Measurements from ENCODE around the gene ICAM2.
"Not testable (repeated sequence)": the region's sequence is repeated elsewhere in the genome, so short reads cannot be mapped to it uniquely, and the experiment has no call there.

ICAM2 gene

DNA sequence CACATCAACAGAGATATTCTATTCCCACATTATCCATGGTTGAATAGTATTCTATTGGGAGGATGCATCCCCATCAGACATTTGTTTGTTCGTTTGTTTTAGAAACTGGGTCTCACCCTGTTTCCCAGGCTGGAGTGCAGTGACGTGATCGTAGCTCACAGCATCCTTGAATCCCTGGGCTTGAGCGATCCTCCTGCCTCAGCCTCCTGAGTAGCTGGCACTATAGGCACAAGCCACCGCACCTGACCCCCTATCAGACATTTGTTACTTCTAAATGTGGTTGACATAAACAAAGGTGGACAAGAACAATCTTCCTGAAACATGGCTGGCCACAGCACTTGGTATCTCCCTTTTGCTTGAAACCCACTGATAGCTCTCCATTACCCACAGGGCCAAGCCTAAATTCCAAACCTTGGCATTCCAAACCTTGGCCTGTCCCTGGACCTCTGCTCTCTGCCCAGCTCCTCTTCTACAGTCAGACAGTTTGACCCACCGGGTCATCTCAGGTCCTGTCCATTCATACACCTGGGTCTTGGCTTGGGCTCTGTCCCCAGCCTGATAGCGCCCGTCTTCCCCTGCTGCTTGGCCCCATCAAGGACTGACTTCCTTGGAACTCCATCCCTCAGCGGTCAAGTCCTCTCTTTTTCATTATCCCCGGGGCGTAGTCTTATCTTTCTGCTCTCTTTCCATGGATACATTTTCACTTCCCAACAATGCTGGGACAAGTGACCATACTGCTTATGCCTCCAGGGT lies 23.8 kb downstream of the ICAM2 start:
- no peak for DNase-seq

DNA sequence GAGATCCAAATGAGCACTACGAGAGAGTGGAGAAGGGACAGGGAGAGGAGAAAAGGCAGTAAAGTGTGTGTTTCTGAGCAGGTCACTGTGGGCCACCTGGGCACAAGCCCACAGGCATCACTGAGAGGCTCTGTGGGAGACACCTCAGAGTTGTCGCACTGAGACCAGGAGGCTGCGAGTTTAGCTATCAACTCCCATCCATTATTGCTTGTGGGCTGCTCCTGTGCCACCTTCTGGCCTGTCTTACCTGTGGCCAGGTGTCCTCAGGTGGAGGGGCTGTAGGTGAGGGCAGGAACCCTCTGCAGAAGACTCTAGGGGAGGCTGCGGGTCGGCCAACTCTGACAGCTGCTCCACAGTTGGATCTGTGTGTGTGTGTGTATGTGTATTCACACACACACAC lies 24.8 kb downstream of the ICAM2 start:
- DNase-seq = no peak

DNA sequence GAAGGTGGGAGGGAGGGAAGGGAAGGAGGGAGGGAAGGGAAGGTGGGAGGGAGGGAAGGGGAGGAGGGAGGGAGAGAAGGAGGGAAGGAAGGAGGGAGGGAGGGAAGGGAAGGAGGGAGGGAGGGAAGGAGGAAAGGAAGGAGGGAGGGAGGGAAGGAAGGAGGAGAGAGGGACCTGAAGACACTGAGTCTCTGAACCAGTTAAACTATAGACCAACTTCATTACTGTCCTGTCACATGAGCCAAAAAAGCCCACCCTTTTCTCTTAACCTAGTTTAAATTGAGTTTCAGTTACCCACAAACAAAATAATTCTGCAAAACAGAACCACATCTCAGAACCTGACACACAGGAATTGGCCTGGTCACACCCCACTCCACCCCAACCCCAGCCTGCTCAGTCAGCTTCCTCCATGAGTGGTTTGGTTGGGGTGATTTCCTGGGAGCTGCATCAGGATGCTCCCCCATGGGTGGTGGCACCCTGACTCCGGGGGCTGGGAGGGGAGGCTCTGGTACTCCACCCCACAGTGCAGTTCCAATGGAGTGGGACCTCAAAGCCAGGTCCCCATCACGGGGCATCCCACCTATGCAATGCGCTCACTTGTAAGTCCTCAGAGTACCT lies 27.0 kb downstream of the ICAM2 start:
- no peak for DNase-seq

DNA sequence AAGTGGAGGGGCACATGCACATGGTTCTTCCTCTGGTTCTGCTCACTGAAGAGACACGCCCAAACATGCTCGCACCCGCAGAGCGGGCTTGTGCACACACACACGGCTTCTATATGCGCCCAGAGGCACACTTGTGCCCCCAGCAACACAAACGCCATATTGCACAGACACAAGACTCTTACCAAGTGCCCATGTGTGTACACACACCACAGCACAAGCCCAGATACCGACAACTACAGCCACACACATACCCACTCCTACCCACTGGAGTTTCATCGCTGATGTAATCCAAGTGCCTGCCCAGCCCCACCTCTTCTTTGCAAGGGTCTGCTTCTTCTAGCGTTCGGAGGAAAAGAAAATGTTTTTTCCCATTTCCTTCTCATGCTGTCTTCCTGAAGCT lies 28.8 kb downstream of the ICAM2 start:
- DNase-seq = no peak

DNA sequence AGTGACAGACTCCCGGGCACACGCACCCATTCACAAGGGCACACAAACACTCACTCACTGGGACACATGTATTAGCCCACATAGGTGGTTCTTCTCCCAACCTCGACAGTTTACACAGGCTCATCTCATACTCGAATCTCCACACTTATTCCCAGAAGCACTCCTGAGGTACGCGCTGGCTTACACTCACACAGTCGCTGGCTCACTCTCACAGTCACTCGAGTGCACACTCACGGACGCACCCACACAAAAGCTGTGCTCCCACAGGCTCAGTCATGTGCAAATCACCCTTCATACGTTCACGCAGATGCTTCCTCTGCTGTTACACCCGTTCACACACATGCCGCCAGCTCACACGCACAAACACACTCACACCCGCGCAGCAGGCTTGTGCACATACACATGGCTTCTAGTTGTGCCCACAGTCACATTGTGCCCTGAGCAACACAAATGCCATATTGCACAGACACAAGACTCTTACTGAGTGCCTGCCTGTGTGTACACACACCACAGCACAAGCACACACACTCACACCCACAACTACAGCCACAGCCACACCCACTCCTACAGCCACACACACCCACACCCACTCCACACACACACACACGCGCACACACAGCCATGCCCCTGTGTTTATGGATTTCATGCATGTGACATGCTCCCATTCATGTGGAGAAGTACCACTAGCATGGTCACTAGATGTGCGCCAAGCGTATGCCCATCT lies 30.6 kb downstream of the ICAM2 start:
- DNase-seq = no peak

DNA sequence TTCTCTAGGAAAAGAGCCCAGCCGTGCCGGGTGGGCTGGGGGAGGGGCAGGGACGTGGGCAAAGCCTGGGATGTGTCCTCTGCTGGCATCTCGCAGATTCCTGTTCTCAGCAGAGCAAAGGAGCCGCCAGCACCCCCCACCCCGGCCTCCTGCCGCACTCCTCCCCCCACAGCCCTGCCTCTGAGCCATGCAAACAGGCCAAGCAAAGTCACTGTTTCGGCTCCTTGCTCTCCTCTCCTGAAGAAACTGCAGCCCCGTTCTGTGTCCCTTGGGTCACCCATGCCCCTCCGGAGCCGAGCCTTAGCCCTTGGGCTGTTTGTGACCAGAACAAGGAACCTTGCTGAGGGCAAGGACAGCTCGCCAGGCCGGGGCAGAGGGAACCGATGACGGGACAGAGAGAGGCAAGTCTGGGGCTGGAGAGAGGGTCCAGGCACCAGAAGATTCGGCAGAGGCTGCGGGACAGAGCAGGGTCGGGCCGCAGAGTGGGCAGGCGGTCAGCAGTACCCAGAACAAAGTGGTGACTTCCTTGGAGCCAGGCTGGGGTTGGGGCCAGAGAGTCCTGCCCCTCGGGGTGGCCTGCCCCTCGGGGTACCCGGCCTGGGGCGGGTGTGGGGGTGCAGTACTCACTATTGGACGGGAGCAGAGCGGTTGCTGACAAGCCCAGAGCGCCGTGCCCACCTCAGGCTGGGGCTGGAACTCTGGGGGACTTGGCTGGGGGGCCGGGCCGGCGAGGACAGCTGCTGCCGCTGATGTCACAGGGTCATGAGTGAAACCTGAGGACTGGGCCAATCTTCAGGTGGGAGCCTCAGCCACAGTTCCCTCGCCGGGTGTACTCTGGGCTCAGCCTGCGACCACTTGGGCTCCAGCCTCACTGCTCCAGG lies 31.5 kb downstream of the ICAM2 start:
- DNase-seq = no peak

DNA sequence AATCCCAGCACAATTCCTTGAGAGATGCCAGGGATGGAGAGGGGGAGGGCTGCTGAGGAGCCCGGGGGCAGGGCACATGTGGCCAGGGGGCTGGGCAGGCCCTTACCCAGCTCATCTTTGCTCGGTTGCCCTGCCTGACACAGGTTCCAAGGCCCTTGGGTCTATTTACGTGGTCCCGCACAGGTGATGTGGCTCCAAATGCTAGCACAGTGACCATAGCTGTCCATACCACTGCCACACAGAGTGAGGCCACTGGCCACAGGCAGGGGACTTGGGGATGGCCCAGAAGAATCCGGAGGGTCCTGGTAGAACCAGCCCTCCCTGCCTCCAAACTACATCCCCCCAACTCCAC lies 32.3 kb downstream of the ICAM2 start:
- DNase-seq = no peak

DNA sequence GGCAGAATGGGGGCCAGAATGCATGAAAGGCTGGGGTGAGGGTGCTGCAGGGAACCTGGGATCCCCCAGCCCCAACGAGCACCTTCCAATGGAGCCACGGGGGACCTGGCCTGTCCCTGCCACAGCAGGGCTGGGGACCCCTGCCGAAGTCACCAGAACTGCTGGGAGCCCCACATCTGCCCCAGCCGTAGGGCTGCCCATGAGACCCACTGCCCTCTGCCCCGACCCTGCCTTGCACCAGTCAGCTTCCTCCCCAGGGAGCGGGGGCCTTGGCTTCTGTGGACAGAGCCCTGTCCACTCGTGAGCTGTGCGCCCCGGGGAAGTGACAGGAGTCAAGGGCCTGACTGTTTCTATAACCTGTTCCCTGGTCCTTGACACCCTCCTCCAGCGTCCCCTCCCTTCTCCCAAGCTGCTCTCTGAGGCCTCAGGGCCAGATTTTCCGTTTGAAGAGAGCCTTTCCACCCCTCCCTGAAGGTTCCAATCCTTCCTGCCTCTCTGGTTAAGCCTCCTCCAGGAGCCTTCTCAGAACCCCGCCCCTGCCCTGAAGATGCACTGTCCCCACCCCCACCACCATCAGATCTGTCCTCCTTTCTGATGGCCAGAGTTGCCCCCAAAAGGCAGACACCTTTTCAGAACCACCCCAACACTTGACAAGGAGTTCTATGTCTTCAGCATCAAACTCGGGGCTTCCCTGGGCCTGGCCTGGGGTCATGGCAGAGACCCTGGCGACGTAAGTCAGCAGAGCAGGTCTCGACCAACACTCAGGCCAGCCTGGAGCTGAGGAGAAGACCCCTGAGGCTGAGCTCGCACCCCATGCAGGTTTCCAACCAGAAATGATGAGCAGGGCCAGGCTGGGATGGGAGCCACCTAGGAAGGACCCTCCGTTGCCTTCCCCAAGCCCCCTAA lies 33.0 kb downstream of the ICAM2 start:
- DNase-seq = no peak

DNA sequence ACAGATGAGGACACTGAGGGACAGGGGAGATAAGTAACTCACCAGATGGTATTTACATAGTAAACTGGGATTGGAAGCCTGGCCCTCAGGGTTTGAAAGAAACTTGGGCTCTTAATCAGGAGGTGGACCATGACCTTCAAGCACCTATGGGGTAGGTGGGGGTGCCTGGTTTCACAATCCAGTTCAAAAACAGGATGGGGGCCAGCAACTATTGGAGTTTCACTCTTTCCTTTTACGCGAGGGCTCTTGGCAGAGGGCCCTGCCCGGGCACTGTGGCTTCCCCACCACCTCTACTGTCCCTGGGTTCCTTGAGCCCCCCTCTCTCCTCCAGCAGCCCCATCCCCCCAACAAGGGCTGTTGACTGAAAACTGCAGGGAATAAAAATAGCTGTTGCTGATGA lies 33.6 kb downstream of the ICAM2 start:
- no peak for DNase-seq

DNA sequence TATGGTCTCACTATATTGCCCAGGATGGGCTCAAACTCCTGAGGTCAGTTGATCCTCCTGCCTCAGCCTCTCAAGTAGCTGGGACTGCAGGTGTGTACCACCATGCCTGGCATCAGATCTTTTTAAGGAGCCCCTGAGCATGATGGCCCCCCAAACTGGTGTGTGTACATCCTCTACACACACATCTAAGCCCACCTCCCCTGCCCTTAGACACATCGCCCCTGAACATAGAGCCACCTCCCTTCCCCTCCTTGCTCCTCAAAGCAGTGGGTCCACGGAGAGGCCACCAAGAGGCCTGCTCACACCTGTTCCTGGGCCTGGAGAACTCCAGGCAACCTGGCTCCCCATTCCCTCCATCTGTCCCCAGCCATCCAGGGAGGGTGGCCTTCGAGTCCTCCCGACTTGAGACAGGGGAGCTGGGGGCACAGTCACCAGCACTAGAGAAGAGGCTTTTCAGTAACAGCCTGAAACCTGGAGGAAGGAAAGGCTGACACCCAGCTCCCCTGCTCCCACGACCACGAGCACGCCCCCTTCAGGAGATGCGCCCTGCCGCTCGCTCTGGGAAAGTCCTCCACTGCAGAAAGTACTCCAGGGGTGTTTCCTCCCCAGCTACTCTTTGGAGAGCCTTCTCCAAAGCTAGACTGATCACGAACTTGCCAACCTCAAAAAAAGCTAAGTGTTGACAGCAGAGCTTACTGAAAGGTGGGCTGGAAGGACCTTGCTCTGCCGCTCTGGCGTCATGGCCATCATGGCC lies 34.9 kb downstream of the ICAM2 start:
- DNase-seq = no peak

DNA sequence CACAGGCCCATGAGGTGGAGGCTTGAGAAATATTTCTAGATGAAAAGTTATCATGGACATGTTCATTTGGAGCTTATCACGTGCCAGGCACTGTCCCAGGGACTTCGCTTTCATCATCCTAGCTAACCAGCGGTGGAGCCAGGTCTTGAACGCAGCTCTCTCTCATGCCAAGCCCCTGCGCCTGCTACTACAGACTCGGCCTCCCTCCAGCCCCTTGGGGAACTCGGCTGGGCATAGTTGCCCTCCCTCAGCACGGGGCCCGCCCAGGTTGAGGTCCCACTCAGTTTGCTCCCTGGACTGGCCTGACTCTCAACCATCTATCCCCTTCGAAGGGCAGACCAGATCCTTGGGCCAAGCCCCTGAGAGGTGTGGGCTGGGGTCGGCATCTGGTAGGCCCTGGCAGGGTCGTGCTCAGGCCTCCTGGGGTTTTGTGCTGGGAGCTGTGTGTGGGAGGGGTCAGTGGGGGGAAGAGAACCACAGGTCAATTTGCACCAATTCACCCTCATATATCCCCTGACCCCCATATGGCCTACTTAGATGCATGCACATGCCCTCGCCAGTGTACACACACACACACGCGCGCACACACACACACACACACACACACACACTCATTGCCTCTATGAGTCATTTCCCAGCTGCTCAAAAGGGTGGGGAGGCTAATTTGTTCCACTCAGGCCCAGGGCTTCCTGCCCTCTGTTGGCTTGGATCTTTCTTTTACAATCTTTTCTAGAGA lies 35.6 kb downstream of the ICAM2 start:
- DNase-seq = peak; percentile 14

DNA sequence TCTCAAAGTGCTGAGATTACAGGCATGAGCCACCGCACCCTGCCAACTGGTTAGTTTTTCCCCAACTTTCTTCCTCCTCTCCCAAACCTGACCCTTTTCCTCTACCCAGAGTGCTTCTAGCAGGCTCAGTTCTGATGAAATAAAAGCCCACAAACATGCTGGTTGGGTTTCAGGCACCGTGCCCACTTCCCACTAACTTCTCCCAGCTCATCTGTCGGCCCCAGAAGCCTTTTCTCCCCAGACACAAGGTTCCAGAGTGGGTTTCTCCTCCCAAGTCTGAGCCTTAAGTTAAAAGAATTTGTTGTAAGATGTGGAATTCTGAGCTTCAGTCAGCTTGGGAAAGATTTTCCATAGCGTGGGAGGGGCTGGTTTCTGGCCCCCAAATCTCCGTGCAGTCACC lies 36.2 kb downstream of the ICAM2 start:
- no peak for DNase-seq

DNA sequence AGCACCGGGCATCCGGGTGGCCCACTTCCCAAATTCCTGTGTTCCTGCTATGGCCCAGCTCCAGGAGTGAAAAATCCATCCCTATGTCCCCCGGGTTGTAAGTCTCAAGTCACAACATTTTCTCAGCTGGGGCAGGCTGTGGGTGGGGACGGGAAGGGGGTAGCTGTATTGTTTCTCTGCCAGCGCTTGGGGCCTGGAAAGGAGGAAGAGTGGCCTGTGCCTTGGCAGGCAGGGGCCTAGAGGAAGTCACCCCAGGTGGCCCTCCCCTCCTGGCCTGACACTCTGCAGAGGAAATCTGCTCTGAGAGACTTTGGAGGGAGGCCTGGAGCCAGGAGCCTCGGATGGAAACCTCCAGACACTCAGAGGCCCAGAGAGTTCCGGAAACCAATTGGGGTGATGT lies 37.1 kb downstream of the ICAM2 start:
- no peak for DNase-seq

DNA sequence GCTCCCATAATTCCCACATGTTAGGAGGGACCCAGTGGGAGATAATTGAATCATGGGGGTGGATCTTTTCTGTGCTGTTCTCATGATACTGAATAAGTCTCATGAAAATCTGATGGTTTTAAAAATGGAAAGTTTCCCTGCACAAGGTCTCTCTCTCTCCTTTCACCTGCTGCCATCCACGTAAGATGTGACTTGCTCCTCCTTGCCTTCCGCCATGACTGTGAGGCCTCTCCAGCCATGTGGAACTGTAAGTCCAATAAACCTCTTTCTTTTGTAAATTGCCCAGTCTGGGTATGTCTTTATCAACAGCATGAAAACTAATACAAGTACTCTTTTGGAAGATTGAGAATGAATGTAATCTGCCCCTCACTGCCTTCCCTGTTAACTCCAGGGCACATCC lies 37.8 kb downstream of the ICAM2 start:
- not testable (repeated sequence) for DNase-seq

DNA sequence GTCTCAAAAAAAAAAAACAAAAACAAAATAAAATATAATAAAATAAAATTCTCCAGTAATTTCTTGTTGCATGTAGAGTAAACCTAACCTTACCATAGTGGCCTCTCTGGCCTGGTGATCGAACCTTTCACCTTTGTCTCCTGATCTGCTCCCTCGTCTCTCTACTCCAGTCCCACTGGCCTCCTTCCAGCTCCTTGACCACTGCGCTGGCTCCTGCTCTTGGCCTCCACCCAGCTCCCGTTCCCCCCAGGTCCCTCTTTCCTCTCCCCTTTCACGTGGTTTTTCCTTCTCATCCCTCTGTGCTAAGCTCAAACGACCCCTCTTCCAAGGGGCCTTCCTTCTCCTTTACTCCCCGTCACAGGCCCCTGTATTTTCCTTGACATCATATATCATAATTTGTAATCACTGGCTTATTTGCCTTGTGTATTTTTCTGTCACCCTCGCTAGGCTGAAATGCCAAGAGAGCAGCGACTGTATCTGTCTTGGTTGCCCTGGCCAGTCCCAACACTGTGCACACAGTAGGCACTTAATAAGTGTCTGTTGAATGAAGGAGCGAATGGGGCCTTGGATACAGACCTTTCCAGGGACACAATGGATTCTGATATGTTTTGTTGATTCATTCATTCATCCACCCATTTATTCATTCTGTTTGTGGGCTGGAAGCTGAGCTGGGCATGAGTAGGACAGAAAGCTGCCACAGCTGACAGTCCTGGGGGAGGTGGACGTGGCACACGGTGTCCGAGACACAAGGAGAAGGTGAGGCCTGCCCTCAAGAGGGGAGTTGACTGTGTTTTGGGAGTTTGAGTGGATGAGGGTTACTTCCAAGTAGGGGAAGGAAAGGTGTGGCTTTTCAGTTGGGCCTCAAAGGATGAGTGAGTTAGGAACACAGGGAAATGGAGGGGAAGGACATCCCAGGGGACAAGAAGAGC lies 41.9 kb downstream of the ICAM2 start:
- no peak for DNase-seq

DNA sequence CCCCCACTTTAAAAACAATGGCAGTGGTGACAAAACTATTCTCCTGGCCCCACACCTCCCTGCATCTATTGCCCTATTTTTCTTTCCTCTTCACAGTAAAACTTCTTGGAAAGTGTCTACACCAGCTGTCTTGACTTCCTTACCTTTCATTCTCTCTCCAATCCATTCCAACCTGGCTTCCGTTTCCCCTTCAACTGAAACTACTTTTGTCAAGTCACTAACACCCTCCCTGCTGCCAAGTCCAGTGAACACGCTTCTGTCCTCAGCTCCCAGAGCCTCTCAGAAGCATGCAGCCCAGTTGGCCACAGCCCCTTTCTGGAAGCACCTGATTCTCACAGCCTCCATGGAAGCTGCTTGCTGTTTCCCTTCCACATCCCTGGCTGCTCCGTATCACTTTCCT lies 43.7 kb downstream of the ICAM2 start:
- DNase-seq = no peak

DNA sequence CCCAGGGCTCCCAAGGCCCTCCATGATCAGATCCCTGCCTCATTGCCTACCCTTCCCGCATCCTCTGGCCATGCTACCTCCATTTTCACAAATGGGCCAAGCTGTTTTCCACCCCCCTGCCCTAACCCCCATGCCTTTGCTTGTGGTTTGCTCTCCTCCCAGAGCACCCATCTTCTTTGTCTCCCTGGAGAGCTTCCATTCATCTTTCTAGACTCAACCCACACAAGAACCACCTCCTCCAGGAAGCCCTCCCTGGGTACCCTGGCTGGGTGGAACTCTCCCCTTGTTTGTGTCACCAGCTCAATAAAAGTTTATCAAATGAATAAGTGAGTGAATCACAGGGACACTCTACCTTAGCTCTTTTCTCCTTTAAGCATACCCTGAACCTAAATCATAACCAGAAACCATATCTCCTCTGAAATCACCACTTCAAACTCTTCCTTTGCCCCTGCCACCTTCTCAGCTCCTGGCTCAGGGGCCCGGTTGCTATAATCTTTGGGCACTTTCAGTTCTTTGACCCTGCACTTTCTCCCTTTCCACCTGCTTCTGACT lies 44.8 kb downstream of the ICAM2 start:
- DNase-seq = no peak

DNA sequence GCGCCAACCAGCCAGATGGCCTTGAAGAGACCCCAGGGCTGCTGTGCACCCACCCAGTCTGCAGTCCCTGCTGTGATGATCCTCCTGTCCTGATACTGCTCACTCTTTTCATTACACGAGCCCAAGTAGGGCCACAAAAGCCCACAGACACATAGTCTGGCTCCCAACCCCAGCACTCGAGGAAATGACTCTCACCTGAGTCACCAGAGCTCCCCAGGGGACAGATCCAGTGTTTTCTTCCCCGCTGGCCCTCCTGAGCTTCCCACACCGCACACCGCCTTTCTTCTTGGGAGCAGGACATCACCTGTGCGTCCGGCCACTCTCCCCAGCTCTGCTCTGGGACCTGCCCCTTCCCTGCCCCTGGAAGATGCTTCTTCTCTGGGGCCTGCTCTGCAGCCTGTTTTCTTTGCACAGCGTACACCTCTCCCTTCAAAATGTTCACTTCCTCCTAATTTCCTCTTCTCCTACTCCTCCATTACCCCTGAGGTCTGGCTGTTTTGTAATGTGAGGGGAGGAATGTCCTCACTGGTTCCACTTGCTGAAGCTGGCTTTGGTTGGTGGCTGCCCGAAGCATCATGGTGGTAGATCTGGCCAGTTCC lies 45.7 kb downstream of the ICAM2 start:
- no peak for DNase-seq
